NB4 (cell line): ENCODE data around the gene LRP1B.

ENCODE experiments used
- POLR2A ChIP-seq: IDR thresholded peaks from 2 replicates; pipeline ENCODE4 v1.6.1; 2011; ENCODE audit warnings: mild to moderate bottlenecking; ENCODE audit not compliant: insufficient read length; ENCODE audit errors: extremely low read depth
- TF ChIP-seq, protein P1 (sequence below): IDR thresholded peaks from one replicate; pipeline ENCODE4 v1.5.1; 2012; ENCODE audit warnings: low read depth, low read length

GRCh38 chr2:140891614-140892212, 1239.1 kb downstream of the LRP1B start:
- TF ChIP-seq, protein P1, sequence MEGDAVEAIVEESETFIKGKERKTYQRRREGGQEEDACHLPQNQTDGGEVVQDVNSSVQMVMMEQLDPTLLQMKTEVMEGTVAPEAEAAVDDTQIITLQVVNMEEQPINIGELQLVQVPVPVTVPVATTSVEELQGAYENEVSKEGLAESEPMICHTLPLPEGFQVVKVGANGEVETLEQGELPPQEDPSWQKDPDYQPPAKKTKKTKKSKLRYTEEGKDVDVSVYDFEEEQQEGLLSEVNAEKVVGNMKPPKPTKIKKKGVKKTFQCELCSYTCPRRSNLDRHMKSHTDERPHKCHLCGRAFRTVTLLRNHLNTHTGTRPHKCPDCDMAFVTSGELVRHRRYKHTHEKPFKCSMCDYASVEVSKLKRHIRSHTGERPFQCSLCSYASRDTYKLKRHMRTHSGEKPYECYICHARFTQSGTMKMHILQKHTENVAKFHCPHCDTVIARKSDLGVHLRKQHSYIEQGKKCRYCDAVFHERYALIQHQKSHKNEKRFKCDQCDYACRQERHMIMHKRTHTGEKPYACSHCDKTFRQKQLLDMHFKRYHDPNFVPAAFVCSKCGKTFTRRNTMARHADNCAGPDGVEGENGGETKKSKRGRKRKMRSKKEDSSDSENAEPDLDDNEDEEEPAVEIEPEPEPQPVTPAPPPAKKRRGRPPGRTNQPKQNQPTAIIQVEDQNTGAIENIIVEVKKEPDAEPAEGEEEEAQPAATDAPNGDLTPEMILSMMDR, result no peak
- TF ChIP-seq POLR2A, result no peak
